CD4-positive, alpha-beta T cell treated with Interleukin-17A for 4 hours (primary cell): ENCODE results near the gene PURA.
A peak's percentile ranks its signal among the peaks of the same experiment; 100 is the strongest.
"Not testable (repeated sequence)": the region's sequence is repeated elsewhere in the genome, so short reads cannot be mapped to it uniquely, and the experiment has no call there.

Experiments used
- DNase-seq: peaks from one replicate; pipeline ENCODE4 v3.0.0-alpha.2; 2020; ENCODE audit warnings: mixed read lengths

The PURA gene

DNA sequence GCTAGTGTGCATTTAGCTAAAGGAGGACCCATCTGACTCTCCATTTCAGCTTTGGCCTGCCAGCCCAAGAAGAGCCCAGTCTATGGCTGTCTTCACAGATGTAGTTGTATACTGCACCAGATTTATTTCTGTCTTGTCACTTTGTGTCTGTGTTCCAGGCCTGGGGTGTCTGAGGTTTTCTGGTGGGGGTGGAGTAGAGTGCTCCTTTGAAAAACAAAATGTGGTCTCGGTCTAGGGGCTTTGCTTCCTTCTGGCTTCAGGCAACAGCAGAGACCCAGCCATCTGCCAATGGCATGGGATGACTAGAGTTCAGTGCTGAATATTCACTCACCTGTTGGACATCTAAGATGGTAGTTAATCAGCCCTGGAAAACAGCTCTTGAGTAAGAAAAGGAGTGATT is 22.7 kb downstream of the PURA start:
- DNase-seq: no peak

GRCh38 chr5:140140435-140140834 is 26.5 kb downstream of the PURA start:
- no peak for DNase-seq

- DNase-seq: no peak
Measured at GRCh38 chr5:140141241-140141640, 27.3 kb downstream of the PURA start.

- DNase-seq: no peak
Measured at GRCh38 chr5:140142246-140142645, 28.3 kb downstream of the PURA start.

DNA sequence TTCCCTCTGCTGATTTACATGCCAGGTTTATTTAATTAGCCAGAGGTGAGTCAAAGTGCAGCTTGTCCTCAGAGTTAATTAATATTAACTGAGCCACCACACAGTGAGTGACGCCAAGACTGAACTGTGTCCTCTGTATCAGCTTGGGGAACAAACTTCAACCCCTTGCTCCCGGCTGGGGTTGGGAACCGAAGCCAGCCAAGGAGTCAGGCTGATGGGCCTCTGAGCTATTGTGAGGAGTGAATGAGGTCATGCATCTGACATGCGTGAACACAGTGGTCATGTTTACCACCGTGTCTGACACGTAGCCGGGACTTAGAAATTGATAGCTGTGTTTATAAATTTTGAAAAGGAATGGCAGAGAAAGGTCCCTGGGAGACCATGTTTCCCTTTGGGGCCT is 28.9 kb downstream of the PURA start:
- no peak for DNase-seq

DNA sequence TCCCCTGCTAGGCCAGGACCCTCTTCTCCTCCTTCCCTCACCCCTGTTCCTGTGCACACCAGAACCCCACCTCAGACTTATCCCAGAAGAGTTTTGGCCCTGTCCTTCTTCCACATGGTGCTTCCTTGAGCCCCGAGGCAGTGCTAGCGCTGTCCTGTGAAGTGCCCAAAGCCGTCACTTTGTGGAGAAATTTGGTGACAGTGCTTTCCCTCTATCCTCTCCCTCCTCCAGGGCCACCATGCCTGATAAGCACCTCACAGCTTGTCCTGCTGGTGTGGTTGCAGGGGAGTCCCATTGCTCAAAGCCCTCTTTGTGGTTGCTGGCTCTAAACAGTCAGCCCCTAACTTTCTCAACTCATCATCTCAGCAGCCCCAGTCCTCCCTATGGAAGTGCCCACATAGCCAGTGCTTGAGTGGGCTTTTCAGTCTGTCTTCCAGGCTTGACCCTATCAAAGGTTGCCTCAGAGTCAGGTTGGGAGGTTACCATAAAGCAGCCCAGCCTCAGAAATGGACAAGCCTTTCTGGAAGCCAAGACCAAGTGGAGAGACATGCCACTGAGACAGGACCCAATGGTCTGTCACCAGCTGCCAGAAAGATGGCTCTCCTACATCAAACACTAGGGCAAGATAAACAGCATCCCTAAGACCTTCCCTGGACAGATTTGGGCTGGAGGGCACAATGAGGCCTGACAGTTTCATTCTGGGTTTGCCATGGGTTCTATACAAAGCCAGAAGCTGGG is 29.8 kb downstream of the PURA start:
- no peak for DNase-seq

GRCh38 chr5:140145256-140145655 is 31.3 kb downstream of the PURA start:
- DNase-seq: no peak

- DNase-seq: peak; percentile 70
Measured at GRCh38 chr5:140145818-140146522, 32.1 kb downstream of the PURA start.

GRCh38 chr5:140146523-140146842 is 32.6 kb downstream of the PURA start:
- DNase-seq: no peak

DNA sequence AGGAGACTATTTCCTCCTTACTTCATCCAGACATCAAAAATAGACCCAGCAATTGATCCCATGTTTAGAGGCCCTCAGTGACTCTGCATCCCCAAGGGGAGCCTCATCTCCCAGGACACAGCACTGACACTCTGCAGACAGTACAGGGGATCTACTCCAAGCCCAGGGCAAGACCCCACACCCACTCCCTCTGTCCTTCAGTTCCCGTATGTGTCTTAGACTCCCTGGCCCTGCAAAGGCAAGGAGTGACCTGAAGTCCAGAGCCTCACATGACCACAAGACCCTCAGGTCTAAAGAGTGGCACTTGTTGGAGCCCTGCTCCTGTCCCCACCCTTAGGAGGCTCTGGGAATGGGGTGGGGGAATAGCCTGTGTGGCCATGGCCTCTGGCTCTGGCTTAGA is 33.6 kb downstream of the PURA start:
- DNase-seq: no peak

- DNase-seq: no peak
Measured at GRCh38 chr5:140148508-140148907, 34.6 kb downstream of the PURA start.

DNA sequence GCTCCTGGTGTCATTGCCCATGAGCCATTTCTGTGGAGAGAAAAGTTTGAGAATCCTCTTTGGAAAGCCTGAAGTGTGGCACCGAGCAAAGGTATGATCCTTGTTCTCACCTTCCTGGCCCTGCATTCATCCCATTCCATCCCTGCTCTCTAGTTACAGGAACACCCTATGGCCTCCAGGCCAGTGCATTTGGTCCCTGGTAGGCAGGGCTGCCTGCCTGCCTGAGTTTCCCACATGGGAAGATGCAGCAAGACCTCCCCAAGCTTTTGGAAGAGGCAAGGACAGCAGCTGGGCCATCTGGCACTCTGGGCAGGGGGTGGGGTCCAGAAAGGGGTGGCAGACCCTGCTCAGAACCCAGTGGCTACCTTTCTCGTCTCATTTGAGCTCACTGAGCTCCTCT is 36.3 kb downstream of the PURA start:
- no peak for DNase-seq

DNA sequence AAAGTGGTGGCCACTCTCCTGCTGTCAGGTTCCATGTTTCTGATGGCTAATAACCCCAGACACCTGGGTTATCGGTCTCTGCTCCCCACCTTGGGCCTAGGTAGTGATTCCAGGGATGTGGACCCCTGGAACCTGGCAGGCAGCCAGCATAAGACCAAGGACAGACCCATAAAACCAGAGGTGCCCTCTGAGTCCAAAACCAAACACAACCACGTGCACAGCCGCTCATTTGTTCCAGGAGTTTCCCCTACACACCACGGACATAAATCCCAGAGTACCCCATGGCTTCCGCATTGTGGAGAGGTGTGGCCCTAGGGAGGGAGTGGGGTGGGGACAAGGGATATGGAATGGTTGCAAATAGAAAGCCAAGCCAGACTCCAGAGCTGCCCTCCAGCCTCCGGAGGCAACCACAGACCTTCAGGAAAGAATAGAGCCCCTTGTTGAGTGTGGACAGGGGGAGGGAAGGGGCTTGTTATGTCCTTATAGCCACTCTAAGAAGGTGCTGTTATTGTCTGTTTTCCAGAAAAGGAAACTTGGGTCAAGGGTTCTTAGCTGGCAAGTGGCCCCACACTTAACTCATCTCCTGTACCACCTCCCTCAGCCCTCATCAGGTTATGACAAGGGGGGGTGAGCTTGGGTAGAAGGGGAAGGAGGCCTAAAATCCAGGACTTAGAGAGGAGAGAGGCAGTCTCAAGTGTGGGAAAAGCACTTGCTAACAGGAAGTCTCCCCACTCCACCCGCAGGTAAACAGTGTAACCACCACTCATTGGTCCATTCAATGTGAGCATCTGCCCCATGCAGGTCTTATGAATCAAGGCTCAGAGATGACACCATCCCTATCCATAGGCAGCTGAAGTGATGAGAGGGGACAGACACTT is 37.5 kb downstream of the PURA start:
- no peak for DNase-seq

- DNase-seq: no peak
Measured at GRCh38 chr5:140152022-140152999, 38.4 kb downstream of the PURA start.

- no peak for DNase-seq
Measured at GRCh38 chr5:140153255-140153654, 39.3 kb downstream of the PURA start.

- DNase-seq: no peak
Measured at GRCh38 chr5:140153905-140154304, 40.0 kb downstream of the PURA start.

DNA sequence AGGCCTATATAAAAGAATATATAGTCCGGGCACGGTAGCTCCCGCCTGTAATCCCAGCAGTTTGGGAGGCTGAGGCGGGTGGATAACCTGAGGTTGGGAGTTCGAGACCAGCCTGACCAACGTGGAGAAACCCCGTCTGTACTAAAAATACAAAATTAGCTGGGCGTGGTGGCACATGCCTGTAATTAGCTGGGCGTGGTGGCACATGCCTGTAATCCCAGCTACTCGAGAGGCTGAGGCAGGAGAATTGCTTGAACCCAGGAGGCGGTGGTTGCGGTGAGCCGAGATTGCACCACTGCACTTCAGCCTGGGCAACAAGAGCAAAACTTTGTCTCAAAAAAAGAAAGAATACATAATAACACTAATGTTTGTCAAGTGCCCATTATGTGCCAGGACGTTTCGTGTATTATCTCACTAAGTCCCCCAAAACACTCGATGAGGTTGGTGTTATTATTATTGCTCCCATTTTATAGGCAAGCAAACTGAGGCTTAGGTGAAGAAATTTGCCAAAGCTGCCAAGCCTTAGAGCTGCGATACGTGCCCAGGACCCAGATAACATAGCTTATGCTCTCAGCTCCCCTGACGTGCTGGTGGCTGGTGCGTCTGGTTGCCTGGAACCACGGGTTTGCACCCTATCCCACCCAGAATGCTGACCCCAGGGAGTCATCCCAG is 40.9 kb downstream of the PURA start:
- DNase-seq: not testable (repeated sequence)

DNA sequence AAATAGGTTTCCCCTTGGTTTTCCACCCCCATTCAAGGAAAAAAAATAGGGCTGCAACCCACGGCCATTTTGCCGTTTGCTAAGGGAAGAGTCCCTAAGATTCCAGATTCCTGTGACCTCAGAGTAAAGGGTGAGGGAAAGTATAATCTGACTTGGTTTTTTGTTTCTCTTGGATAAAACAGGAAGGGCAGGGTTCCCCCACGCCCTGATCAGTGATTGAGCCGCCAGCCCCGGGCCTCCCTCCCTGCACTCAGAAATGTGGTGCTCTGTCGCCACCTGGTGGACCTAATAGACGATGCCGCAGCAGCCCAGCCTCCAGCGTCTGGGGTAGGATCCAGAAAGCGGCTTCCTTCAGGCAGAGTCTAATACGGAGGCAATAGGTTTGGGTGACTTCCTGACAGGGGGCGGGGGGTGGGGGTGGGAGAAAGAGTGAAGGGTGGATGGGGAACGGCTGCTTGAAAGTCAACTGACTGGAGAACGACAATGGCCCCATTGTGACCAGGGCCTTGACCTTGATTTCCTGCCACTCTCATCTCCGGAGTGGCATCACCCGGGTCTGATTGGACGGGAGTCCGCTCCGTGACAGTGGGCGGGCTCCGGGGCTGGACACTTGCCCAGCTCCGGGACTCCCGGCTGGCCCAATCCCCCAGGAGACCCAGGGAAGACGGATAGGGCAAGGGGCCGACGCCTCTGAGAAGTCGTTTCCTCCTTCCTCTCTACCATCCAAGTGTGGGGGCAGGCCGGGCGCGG is 43.3 kb downstream of the PURA start:
- DNase-seq: peak; percentile 90

DNA sequence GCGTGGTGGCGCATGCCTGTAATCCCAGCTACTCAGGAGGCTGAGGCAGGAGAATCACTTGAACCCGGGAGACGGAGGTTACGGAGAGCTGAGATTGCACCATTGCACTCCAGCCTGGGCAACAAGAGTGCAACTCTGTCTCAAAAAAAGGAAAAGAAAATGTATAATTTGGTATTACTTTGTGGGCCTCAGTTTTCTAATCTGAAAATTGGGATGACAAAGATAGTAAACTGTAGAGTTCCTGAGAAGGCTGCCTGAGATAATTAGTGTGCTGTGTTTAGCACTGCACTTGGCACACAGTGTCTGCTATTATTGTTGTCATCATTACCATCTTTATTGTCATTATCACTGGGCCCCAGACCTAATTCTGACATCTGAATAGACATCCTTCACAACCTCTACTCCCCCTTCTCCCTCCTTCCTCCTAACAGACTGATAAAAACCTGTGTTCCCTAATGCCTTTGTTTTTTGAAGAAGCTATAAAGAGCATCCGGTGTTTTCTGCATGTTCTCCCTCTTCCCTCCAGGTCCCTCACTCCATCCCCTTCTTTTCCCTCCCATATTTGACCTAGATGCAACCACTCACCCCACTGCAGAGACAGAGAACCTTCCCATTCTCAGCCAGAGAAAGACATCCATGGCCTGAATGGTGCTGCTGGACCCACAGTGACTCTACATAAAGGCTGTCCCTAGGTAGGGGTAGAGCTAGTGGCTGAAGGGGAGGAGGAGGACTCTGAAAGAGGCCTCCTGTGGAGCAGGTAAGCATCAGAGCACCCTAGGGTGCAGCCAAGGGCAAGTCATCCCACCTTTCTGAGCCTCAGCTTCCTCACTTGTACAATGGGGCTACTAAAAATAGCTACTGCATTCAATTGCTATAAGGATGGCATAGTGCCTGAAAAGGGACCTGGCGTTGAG is 45.4 kb downstream of the PURA start:
- no peak for DNase-seq

DNA sequence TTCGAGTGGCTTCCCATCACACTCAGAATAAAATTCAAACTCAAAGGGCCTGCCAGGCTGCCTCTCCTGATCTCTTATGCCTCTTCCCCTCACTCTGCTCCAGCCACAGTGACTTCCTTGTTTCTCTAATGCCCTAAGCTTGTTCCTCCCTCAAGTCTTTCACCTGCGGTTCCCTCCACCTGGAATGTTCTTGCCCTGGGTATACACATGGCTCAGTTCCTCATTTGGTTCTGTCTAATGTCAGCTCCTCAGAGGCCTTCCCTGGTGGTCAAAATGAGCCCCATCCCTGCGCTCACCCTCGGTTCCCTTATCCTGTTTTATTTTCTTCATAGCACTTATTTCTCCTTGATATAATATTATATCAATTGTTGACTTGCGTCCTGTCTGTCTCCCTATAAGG is 48.4 kb downstream of the PURA start:
- no peak for DNase-seq
